Measurements from ENCODE around the gene CEP85L.

DNA sequence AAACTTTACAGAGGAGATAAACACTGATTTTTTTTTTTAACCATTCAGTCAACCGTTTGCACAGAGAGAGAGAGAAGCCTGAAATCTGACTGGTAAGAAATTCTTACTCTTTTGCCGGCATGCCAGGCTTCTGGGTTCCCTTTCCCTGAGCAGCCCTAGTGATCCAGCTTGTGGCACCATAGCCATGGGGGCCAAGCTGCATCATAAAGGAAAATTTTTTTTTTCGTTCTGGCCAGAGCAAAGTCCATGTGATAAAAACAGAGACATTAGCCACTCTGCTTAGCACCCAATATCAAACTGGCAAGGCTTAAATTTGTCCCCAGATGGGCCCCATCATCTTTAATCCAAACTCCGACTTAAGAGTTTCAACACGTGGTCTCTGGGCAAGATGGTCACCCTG, 44.5 kb downstream of the CEP85L start:
- TF ChIP-seq, protein P1, sequence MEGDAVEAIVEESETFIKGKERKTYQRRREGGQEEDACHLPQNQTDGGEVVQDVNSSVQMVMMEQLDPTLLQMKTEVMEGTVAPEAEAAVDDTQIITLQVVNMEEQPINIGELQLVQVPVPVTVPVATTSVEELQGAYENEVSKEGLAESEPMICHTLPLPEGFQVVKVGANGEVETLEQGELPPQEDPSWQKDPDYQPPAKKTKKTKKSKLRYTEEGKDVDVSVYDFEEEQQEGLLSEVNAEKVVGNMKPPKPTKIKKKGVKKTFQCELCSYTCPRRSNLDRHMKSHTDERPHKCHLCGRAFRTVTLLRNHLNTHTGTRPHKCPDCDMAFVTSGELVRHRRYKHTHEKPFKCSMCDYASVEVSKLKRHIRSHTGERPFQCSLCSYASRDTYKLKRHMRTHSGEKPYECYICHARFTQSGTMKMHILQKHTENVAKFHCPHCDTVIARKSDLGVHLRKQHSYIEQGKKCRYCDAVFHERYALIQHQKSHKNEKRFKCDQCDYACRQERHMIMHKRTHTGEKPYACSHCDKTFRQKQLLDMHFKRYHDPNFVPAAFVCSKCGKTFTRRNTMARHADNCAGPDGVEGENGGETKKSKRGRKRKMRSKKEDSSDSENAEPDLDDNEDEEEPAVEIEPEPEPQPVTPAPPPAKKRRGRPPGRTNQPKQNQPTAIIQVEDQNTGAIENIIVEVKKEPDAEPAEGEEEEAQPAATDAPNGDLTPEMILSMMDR (IDR thresholded peaks at IDR 0.05): no peak
- TF ChIP-seq POLR2AphosphoS5 (IDR thresholded peaks at IDR 0.05): no peak
